ENCODE results near the gene EVI5L. TPM values are rescaled to one million over a fixed set of nuclear protein-coding genes. Genes with fewer than 3 reads are reported as not detected.

Gene EVI5L
- total RNA-seq, 1 donor from 2014 or later: 9.2 TPM

DNA sequence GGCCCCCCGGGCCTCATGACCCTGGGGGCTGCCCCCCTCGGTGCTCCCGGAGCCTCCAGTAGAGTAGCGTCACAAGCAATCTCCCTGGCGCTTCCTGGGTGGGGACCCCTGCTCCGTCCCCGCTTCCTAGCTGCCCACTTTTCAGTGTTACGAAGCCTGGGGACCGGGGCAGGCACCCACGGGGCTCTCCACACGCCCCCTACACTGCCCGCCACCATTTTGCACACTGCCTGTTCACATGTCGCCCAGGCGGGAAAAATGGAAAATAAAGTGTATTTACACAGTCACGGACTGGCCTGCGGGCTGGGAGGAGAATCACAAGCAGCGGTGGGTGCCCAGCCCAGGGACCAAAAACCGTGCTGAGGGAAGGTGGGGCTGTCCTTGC lies 34.7 kb downstream of the EVI5L start:
- TF ChIP-seq CTCF (IDR thresholded peaks at IDR 0.05; ENCODE audit: insufficient read depth, low read length, severe bottlenecking): no peak
- Histone ChIP-seq H3K27me3 (ENCODE audit: control insufficient read depth, insufficient read depth, low read length) (no peaks in the 10 kb centered on the region), H3K4me3 (ENCODE audit: low read depth, low read length) (no peak overlapping the region), H3K36me3 (ENCODE audit: control insufficient read depth, insufficient read depth, low read length) (no peaks in the 10 kb centered on the region)
- no peak for DNase-seq (ENCODE audit: low read depth)
- no peak for FAIRE-seq

GRCh38 chr19:7865262-7865911 lies 35.4 kb downstream of the EVI5L start:
- Histone ChIP-seq H3K27me3 (ENCODE audit: control insufficient read depth, insufficient read depth, low read length) (no peaks in the 10 kb centered on the region), H3K36me3 (ENCODE audit: control insufficient read depth, insufficient read depth, low read length) (no peaks in the 10 kb centered on the region), H3K4me3 (ENCODE audit: low read depth, low read length) (no peak overlapping the region)
- DNase-seq (ENCODE audit: low read depth) (peak; percentile 12), FAIRE-seq (no peak)
- no peak for TF ChIP-seq CTCF (IDR thresholded peaks at IDR 0.05; ENCODE audit: insufficient read depth, low read length, severe bottlenecking)

- Histone ChIP-seq H3K27me3 (ENCODE audit: control insufficient read depth, insufficient read depth, low read length) (no peaks in the 10 kb centered on the region), H3K36me3 (ENCODE audit: control insufficient read depth, insufficient read depth, low read length) (no peaks in the 10 kb centered on the region), H3K4me3 (ENCODE audit: low read depth, low read length) (no peak overlapping the region)
- FAIRE-seq (peak; percentile 91), DNase-seq (ENCODE audit: low read depth) (no peak)
- TF ChIP-seq CTCF (IDR thresholded peaks at IDR 0.05; ENCODE audit: insufficient read depth, low read length, severe bottlenecking): no peak
Observed at GRCh38 chr19:7866399-7867091, 36.5 kb downstream of the EVI5L start.

DNA sequence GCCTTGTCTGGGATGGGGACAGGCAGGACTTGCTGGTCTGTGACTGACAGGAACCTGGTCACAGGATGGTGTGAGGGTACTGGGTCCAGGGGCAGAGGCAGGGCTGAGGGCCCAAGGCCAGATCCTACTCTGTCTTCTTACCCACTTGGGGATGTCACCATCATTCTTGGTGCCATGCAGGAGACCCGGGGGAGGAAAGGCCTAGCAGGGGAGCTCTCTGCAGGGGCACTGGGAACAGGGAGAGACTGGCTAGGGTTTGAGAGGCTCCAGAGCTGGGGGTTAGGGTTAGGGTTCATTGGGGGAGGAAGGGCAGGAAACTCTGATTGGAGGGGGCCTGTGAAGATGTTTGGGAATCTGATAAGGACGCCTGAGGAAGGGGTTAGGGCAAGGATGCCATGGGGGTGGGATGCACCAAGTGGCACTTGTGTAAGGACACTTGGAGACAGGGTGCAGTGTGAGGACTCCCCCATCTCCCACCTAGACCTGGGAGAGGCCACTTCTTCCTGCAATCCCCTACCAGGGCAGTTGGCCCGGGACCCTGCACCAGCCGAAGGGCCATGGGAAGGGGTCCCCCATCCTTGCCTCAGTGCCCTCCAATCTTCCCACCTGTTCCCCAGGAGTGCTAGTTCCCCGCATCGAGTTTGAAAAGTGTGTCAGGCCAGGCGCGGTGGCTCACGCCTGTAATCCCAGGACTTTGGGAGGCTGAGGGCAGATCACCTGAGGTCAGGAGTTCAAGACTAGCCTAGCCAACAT lies 37.2 kb downstream of the EVI5L start:
- Histone ChIP-seq H3K36me3 (ENCODE audit: control insufficient read depth, insufficient read depth, low read length) (no peaks in the 10 kb centered on the region), H3K4me3 (ENCODE audit: low read depth, low read length) (no peak overlapping the region), H3K27me3 (ENCODE audit: control insufficient read depth, insufficient read depth, low read length) (no peaks in the 10 kb centered on the region)
- TF ChIP-seq CTCF (IDR thresholded peaks at IDR 0.05; ENCODE audit: insufficient read depth, low read length, severe bottlenecking): no peak
- FAIRE-seq: peak; percentile 18
- no peak for DNase-seq (ENCODE audit: low read depth)

- no peak for TF ChIP-seq CTCF (IDR thresholded peaks at IDR 0.05; ENCODE audit: insufficient read depth, low read length, severe bottlenecking)
- DNase-seq (ENCODE audit: low read depth) (no peak), FAIRE-seq (no peak)
- no peak overlapping the region for H3K4me3 ChIP-seq (ENCODE audit: low read depth, low read length)
- no peaks in the 10 kb centered on the region for H3K36me3 ChIP-seq (ENCODE audit: control insufficient read depth, insufficient read depth, low read length)
- peaks cover 2% of the 10 kb centered on the region for H3K27me3 ChIP-seq (ENCODE audit: control insufficient read depth, insufficient read depth, low read length)
Observed at GRCh38 chr19:7868326-7868670, 38.3 kb downstream of the EVI5L start.
